HepG2 (cell line): Measurements from ENCODE around the gene TAOK3. TPM values are rescaled to one million over a fixed set of nuclear protein-coding genes. Genes with fewer than 3 reads are reported as not detected.

Experiments
- ARID2 ChIP-seq: sonication (generic); formaldehyde crosslinking; IDR thresholded peaks from 2 replicates; pipeline ENCODE4 v1.8.1; 2022; ENCODE audit warnings: mild to moderate bottlenecking, missing genetic modification reagents, borderline replicate concordance
- ASH2L ChIP-seq: fragments of 300-600, 200-600 bp; sonication (generic); IDR thresholded peaks from 2 replicates; pipeline ENCODE4 v1.7.0; 2017; ENCODE audit warnings: low read depth, mild to moderate bottlenecking, moderate library complexity, mixed read lengths, low read length; ENCODE audit not compliant: insufficient read length
- CBX5 ChIP-seq: sonication (generic); formaldehyde crosslinking; IDR thresholded peaks from 2 replicates; pipeline ENCODE4 v1.4.0; 2020; ENCODE audit warnings: missing genetic modification reagents, borderline replicate concordance
- CEBPG ChIP-seq: IDR thresholded peaks from 2 replicates; pipeline ENCODE4 v1.6.1; 2016
- EP300 ChIP-seq, 3 experiments: sonication (generic) in 1 of 3; formaldehyde crosslinking in 1 of 3; IDR thresholded peaks; 2 replicates each; pipeline versions ENCODE4 v1.5.1 to v1.6.1; 2011 to 2020; ENCODE audit warnings: low read depth in 2 of 3, low read length in 2 of 3, borderline replicate concordance in 1 of 3, improper control_type of control experiment in 1 of 3, mild to moderate bottlenecking in 1 of 3, missing genetic modification reagents in 1 of 3, moderate library complexity in 1 of 3
- ESRRA ChIP-seq: sonication (generic); formaldehyde crosslinking; IDR thresholded peaks from 2 replicates; pipeline ENCODE4 v1.5.1; 2020; ENCODE audit warnings: mild to moderate bottlenecking, low read depth, missing genetic modification reagents
- GPN1 ChIP-seq: sonication (generic); formaldehyde crosslinking; IDR thresholded peaks from 2 replicates; pipeline ENCODE4 v1.5.1; 2020; ENCODE audit warnings: missing genetic modification reagents, borderline replicate concordance
- HMG20B ChIP-seq: conservative IDR thresholded peaks from 2 replicates; pipeline ENCODE4 v1.6.1; 2016; ENCODE audit warnings: missing genetic modification reagents, missing compliant biosample characterization
- HNRNPUL1 ChIP-seq: fragments of 200-400 bp; formaldehyde crosslinking; IDR thresholded peaks from 2 replicates; pipeline ENCODE4 v1.6.1; 2017; ENCODE audit warnings: low read depth, mild to moderate bottlenecking, low read length, moderate library complexity
- MTA3 ChIP-seq: sonication (generic); formaldehyde crosslinking; IDR thresholded peaks from 2 replicates; pipeline ENCODE4 v1.4.0; 2020; ENCODE audit warnings: missing genetic modification reagents
- NR2F1 ChIP-seq, 2 experiments: fragments of 450-650 bp in 1 of 2; formaldehyde crosslinking in 1 of 2; IDR thresholded peaks; 2 replicates each; pipeline versions ENCODE4 v1.5.0 to v1.6.1; 2016 to 2020; ENCODE audit warnings: mild to moderate bottlenecking in 1 of 2, missing compliant biosample characterization in 1 of 2, missing genetic modification reagents in 1 of 2, moderate library complexity in 1 of 2
- PAF1 ChIP-seq: IDR thresholded peaks from 2 replicates; pipeline ENCODE4 v1.6.1; 2016; ENCODE audit warnings: missing genetic modification reagents, missing compliant biosample characterization
- POLR2A ChIP-seq, 2 experiments: IDR thresholded peaks; 2 replicates each; pipeline ENCODE4 v1.6.1; 2011; ENCODE audit warnings: low read depth in 2 of 2, low read length in 2 of 2, mild to moderate bottlenecking in 1 of 2, moderate library complexity in 1 of 2; ENCODE audit not compliant: insufficient read depth in 1 of 2
- REL ChIP-seq: sonication (generic); formaldehyde crosslinking; conservative IDR thresholded peaks from 2 replicates; pipeline ENCODE4 v1.8.0; 2022; ENCODE audit warnings: mild to moderate bottlenecking, missing genetic modification reagents, moderate library complexity
- SIX1 ChIP-seq: sonication (generic); formaldehyde crosslinking; IDR thresholded peaks from 2 replicates; pipeline ENCODE4 v1.4.0; 2020; ENCODE audit warnings: missing genetic modification reagents, borderline replicate concordance
- STAG1 ChIP-seq: sonication (generic); formaldehyde crosslinking; IDR thresholded peaks from 2 replicates; pipeline ENCODE4 v1.4.0; 2020; ENCODE audit warnings: missing genetic modification reagents
- ZC3H13 ChIP-seq: sonication (generic); formaldehyde crosslinking; IDR thresholded peaks from 2 replicates; pipeline ENCODE4 v1.8.1; 2023; ENCODE audit warnings: mild to moderate bottlenecking, missing genetic modification reagents, moderate library complexity
- ZKSCAN5 ChIP-seq: sonication (generic); formaldehyde crosslinking; IDR thresholded peaks from 2 replicates; pipeline ENCODE4 v1.5.1; 2020; ENCODE audit warnings: mild to moderate bottlenecking, missing genetic modification reagents
- ZMYM4 ChIP-seq: sonication (generic); formaldehyde crosslinking; IDR thresholded peaks from 2 replicates; pipeline ENCODE4 v1.8.1; 2023; ENCODE audit warnings: mild to moderate bottlenecking, missing genetic modification reagents
- ZNF17 ChIP-seq: sonication (generic); formaldehyde crosslinking; IDR thresholded peaks from 2 replicates; pipeline ENCODE4 v1.5.0; 2020; ENCODE audit warnings: mild to moderate bottlenecking, missing genetic modification reagents
- ZNF224 ChIP-seq: sonication (generic); formaldehyde crosslinking; IDR thresholded peaks from 2 replicates; pipeline ENCODE4 v1.5.0; 2020; ENCODE audit warnings: mild to moderate bottlenecking, missing genetic modification reagents
- ZNF292 ChIP-seq: sonication (generic); formaldehyde crosslinking; IDR thresholded peaks from 2 replicates; pipeline ENCODE4 v1.8.1; 2022; ENCODE audit warnings: mild to moderate bottlenecking, low read depth, missing genetic modification reagents, borderline replicate concordance
- polyA plus RNA-seq, 8 experiments: library from polyadenylated mRNA; depleted of rRNA in 3 of 8; stranded (reverse) in 7 of 8; unstranded in 1 of 8; fragments of >200 nt; fragmentation: Illumina TruSeq in 4 of 8; extraction: Trizol in 4 of 8; gene quantifications; 2 replicates each; pipeline versions ENCODE4 v1.2.1 to v1.2.3, GENCODE V29; 2011 to 2016; ENCODE audit warnings: low read depth in 4 of 8, missing spikeins in 1 of 8, mixed read lengths in 1 of 8; ENCODE audit not compliant: insufficient read depth in 1 of 8
- total RNA-seq, 5 experiments: library from RNA; depleted of rRNA; stranded (reverse); fragments of >200 nt; fragmentation: Illumina TruSeq; extraction: Trizol; gene quantifications; 2 replicates each; pipeline ENCODE4 v1.2.3, GENCODE V29; 2016; ENCODE audit warnings: low read depth in 1 of 5
- TF ChIP-seq, protein P1 (sequence below): sonication (generic); formaldehyde crosslinking; IDR thresholded peaks from 2 replicates; pipeline ENCODE4 v1.4.0; 2020; ENCODE audit warnings: missing genetic modification reagents
- TF ChIP-seq, protein P2 (sequence below): sonication (generic); formaldehyde crosslinking; IDR thresholded peaks from 2 replicates; pipeline ENCODE4 v1.5.0; 2020; ENCODE audit warnings: mild to moderate bottlenecking, low read depth, missing genetic modification reagents, borderline replicate concordance
- TF ChIP-seq, protein P3 (sequence below): sonication (generic); formaldehyde crosslinking; IDR thresholded peaks from 2 replicates; pipeline ENCODE4 v1.5.0; 2020; ENCODE audit warnings: mild to moderate bottlenecking, missing genetic modification reagents

TAOK3 gene
- total and polyA plus RNA-seq, 2 of the 13 experiments (the other 11 are each of a cell fraction or from before 2014, with no cell fraction given): 10.4 to 12.3 TPM

DNA sequence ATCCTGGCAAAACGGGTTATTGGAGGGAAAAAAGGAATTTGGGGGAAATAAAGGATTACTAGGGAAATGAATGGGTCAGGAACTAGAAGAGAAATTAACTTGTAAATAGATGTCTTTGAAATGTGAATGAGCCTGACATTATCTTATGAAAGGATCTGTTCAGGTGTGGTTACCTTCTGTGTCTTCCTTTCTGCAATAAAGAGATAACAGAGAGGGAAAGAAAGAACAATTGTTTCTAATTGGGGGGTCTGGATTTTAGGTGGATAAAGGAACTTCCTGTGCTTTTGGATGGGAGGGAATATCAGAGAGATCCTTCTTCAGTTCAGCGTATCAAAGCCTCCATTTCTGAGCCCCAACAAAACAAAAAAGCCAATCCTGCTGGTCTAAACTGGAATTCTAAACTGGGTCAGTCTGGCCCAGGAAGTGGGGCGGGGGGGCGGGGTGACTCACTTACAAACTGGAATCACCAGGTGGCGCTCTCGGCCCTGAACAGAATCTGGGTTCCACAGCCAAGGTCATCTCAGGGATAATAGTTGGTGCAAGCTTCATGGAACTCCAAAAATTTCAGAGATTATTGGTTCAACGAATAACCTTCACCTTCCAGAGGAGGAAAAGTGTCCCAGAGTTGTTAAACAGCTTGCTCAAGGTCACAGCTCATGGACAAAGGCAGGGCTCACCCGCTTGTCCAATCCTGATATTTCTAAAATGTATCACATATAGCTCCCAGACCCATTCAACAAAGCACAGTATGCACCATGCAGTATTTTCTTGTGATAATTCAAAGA, 251.9 kb downstream of the TAOK3 start (continued):
- TF ChIP-seq, protein P1, sequence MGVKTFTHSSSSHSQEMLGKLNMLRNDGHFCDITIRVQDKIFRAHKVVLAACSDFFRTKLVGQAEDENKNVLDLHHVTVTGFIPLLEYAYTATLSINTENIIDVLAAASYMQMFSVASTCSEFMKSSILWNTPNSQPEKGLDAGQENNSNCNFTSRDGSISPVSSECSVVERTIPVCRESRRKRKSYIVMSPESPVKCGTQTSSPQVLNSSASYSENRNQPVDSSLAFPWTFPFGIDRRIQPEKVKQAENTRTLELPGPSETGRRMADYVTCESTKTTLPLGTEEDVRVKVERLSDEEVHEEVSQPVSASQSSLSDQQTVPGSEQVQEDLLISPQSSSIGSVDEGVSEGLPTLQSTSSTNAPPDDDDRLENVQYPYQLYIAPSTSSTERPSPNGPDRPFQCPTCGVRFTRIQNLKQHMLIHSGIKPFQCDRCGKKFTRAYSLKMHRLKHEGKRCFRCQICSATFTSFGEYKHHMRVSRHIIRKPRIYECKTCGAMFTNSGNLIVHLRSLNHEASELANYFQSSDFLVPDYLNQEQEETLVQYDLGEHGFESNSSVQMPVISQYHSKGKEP: no peak
- TF ChIP-seq ZKSCAN5 (CRISPR knock-in tag): no peak
- TF ChIP-seq HMG20B (CRISPR knock-in tag): no peak
- no peak for TF ChIP-seq ZC3H13
- TF ChIP-seq, protein P2, sequence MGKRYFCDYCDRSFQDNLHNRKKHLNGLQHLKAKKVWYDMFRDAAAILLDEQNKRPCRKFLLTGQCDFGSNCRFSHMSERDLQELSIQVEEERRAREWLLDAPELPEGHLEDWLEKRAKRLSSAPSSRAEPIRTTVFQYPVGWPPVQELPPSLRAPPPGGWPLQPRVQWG (CRISPR knock-in tag): no peak
- peak; percentile 22 for TF ChIP-seq CEBPG (CRISPR knock-in tag)
- TF ChIP-seq ZNF224 (CRISPR knock-in tag): no peak
- TF ChIP-seq STAG1 (CRISPR knock-in tag): peak; percentile 65
- no peak for TF ChIP-seq PAF1
- TF ChIP-seq ARID2 (CRISPR knock-in tag): no peak
- TF ChIP-seq ZNF17: no peak
- TF ChIP-seq MTA3 (CRISPR knock-in tag): no peak
- TF ChIP-seq POLR2A (IDR thresholded peaks at IDR 0.05; ENCODE audit: insufficient read depth in 1 of 2, low read depth in 2 of 2, low read length in 2 of 2): no peak
- peak; percentile 58 for TF ChIP-seq ASH2L
- TF ChIP-seq GPN1 (CRISPR knock-in tag): no peak
- no peak for TF ChIP-seq HNRNPUL1
- TF ChIP-seq NR2F1 (CRISPR knock-in tag; IDR thresholded peaks at IDR 0.05): peak in 1 of 2 experiments; percentile 61; a peak in 2 of 4 replicates
- 0 out of 2 replicates have a peak, but pooled peaks have one; percentile 16 for TF ChIP-seq SIX1 (CRISPR knock-in tag)
- peak; percentile 48; the same call in 1 of the 2 replicates for TF ChIP-seq ZMYM4
- TF ChIP-seq REL: no peak
- TF ChIP-seq, protein P3, sequence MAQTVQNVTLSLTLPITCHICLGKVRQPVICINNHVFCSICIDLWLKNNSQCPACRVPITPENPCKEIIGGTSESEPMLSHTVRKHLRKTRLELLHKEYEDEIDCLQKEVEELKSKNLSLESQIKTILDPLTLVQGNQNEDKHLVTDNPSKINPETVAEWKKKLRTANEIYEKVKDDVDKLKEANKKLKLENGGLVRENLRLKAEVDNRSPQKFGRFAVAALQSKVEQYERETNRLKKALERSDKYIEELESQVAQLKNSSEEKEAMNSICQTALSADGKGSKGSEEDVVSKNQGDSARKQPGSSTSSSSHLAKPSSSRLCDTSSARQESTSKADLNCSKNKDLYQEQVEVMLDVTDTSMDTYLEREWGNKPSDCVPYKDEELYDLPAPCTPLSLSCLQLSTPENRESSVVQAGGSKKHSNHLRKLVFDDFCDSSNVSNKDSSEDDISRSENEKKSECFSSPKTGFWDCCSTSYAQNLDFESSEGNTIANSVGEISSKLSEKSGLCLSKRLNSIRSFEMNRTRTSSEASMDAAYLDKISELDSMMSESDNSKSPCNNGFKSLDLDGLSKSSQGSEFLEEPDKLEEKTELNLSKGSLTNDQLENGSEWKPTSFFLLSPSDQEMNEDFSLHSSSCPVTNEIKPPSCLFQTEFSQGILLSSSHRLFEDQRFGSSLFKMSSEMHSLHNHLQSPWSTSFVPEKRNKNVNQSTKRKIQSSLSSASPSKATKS (CRISPR knock-in tag): no peak
- TF ChIP-seq ESRRA (CRISPR knock-in tag): peak; percentile 97
- TF ChIP-seq ZNF292 (CRISPR knock-in tag): no peak
- TF ChIP-seq EP300 (IDR thresholded peaks at IDR 0.05; ENCODE audit: low read depth in 2 of 2, low read length in 2 of 2): peak in 1 of 2 experiments; percentile 66; a peak in 2 of 4 replicates
- TF ChIP-seq EP300 (CRISPR knock-in tag; IDR thresholded peaks at IDR 0.05; ENCODE audit: borderline replicate concordance): peak; percentile 37; the same call in 1 of the 2 replicates
- no peak for TF ChIP-seq CBX5
